Neural cell (in vitro differentiated cells): ENCODE measurements around the gene ARHGAP4. TPM values are rescaled to one million over a fixed set of nuclear protein-coding genes. Genes with fewer than 3 reads are reported as not detected.
A peak's percentile ranks its signal among the peaks of the same experiment; 100 is the strongest.

Source experiments
- H2AFZ ChIP-seq: fragments of 200-600, 300-800 bp; sonication (generic), shearing (Covaris generic); 2 replicates; pipeline ENCODE4 v1.6.0; 2014; ENCODE audit warnings: low read depth, mild to moderate bottlenecking, antibody characterized with exemption, low read length, moderate library complexity
- H3F3A ChIP-seq: fragments of 200-600 bp; shearing (Covaris generic); 2 replicates; pipeline ENCODE4 v1.6.1; 2016; ENCODE audit warnings: mild to moderate bottlenecking, moderate library complexity, mixed read lengths, antibody characterized with exemption, low read length; ENCODE audit not compliant: insufficient read depth, poor library complexity, severe bottlenecking
- H3K27ac ChIP-seq: fragments of 200-600, 300-800 bp; sonication (generic), shearing (Covaris generic); 2 replicates; pipeline ENCODE4 v1.5.1; 2014; ENCODE audit warnings: mild to moderate bottlenecking, low read length, moderate library complexity
- H3K27me3 ChIP-seq: fragments of 300-800, 200-600 bp; sonication (generic), shearing (Covaris generic); 2 replicates; pipeline ENCODE4 v1.6.0; 2014; ENCODE audit warnings: mild to moderate bottlenecking, low read depth, low read length, moderate library complexity; ENCODE audit not compliant: insufficient read depth
- H3K36me3 ChIP-seq: fragments of 300-800, 200-600 bp; sonication (generic), shearing (Covaris generic); 2 replicates; pipeline ENCODE4 v1.5.1; 2014; ENCODE audit warnings: mild to moderate bottlenecking, antibody characterized with exemption, low read length, moderate library complexity; ENCODE audit not compliant: insufficient read depth
- H3K4me2 ChIP-seq: fragments of 300-800, 200-600 bp; sonication (generic), shearing (Covaris generic); 2 replicates; pipeline ENCODE4 v1.6.0; 2014; ENCODE audit warnings: mild to moderate bottlenecking, low read length
- H3K4me3 ChIP-seq: fragments of 300-800, 200-600 bp; sonication (generic), shearing (Covaris generic); 2 replicates; pipeline ENCODE4 v1.5.1; 2014; ENCODE audit warnings: mild to moderate bottlenecking, low read length, moderate library complexity
- H3K79me2 ChIP-seq: fragments of 200-600 bp; shearing (Covaris generic); replicated peaks from 2 replicates; pipeline ENCODE4 v1.6.0; 2014; ENCODE audit warnings: mild to moderate bottlenecking, low read length, moderate library complexity; ENCODE audit not compliant: insufficient read depth
- H3K9ac ChIP-seq: fragments of 300-800, 200-600 bp; sonication (generic), shearing (Covaris generic); 2 replicates; pipeline ENCODE4 v1.6.1; 2016; ENCODE audit warnings: mild to moderate bottlenecking, low read length, mixed read lengths
- H3K9me2 ChIP-seq: fragments of 200-600 bp; shearing (Covaris generic); 2 replicates; pipeline ENCODE4 v1.6.1; 2016; ENCODE audit warnings: mild to moderate bottlenecking, low read length, mixed read lengths; ENCODE audit not compliant: insufficient read depth
- H3K9me3 ChIP-seq: fragments of 200-600, 300-800 bp; sonication (generic), shearing (Covaris generic); 2 replicates; pipeline ENCODE4 v1.6.1; 2016; ENCODE audit warnings: mild to moderate bottlenecking, mixed run types, low read length, moderate library complexity, mixed read lengths
- H4K20me1 ChIP-seq: fragments of 200-600 bp; shearing (Covaris generic); 2 replicates; pipeline ENCODE4 v1.6.1; 2016; ENCODE audit warnings: mild to moderate bottlenecking, mixed run types; ENCODE audit not compliant: insufficient read depth
- CTCF ChIP-seq: fragments of 450-650 bp; IDR thresholded peaks from 2 replicates; pipeline ENCODE4 v1.5.1; 2014; ENCODE audit warnings: antibody characterized with exemption, mild to moderate bottlenecking, moderate library complexity; ENCODE audit not compliant: poor library complexity, severe bottlenecking
- EP300 ChIP-seq: fragments of 450-650 bp; conservative IDR thresholded peaks from 2 replicates; pipeline ENCODE4 v1.6.1; 2014; ENCODE audit warnings: antibody characterized with exemption, mild to moderate bottlenecking, moderate library complexity; ENCODE audit not compliant: poor library complexity, severe bottlenecking
- EZH2 ChIP-seq: fragments of 200-600, 300-800 bp; shearing (Covaris generic), sonication (generic); IDR thresholded peaks from 2 replicates; pipeline ENCODE4 v1.6.1; 2014; ENCODE audit warnings: antibody characterized with exemption, low read length, borderline replicate concordance, mild to moderate bottlenecking; ENCODE audit not compliant: insufficient read depth, poor library complexity, severe bottlenecking
- MXI1 ChIP-seq: fragments of 450-650 bp; conservative IDR thresholded peaks from 2 replicates; pipeline ENCODE4 v1.6.1; 2014; ENCODE audit warnings: antibody characterized with exemption, mild to moderate bottlenecking; ENCODE audit not compliant: poor library complexity, severe bottlenecking
- POLR2AphosphoS5 ChIP-seq: IDR thresholded peaks from 2 replicates; pipeline ENCODE4 v1.6.1; 2012
- RAD21 ChIP-seq: fragments of 450-650 bp; conservative IDR thresholded peaks from 2 replicates; pipeline ENCODE4 v1.6.1; 2014; ENCODE audit warnings: antibody characterized with exemption, mild to moderate bottlenecking, moderate library complexity
- REST ChIP-seq: IDR thresholded peaks from 2 replicates; pipeline ENCODE4 v1.6.1; 2012; ENCODE audit warnings: borderline replicate concordance
- SMC3 ChIP-seq: fragments of 450-650 bp; conservative IDR thresholded peaks from 2 replicates; pipeline ENCODE4 v1.6.1; 2014; ENCODE audit warnings: antibody characterized with exemption, mild to moderate bottlenecking, moderate library complexity; ENCODE audit not compliant: poor library complexity
- TAF1 ChIP-seq: IDR thresholded peaks from 2 replicates; pipeline ENCODE4 v1.6.1; 2012; ENCODE audit warnings: low read depth
- polyA plus RNA-seq: library from polyadenylated mRNA; depleted of rRNA; stranded (reverse); fragments of >200 nt; gene quantifications from 2 replicates; pipeline ENCODE4 v1.2.3, GENCODE V29; 2014

ARHGAP4 gene
- polyA plus RNA-seq, 1 donor from 2014 or later = 11.2 TPM

- peak overlapping the region; percentile 31 for H3K9ac ChIP-seq
- no peaks in the 10 kb centered on the region for H3F3A ChIP-seq
- H3K27me3 ChIP-seq = no peaks in the 10 kb centered on the region
- H2AFZ ChIP-seq = no peak overlapping the region
- H3K4me3 ChIP-seq = no peak overlapping the region
- H3K79me2 ChIP-seq = no peaks in the 10 kb centered on the region
- TF ChIP-seq RAD21 = no peak
- no peaks in the 10 kb centered on the region for H3K9me3 ChIP-seq
- H3K36me3 ChIP-seq = no peaks in the 10 kb centered on the region
- H3K9me2 ChIP-seq = no peaks in the 10 kb centered on the region
- H3K27ac ChIP-seq = no peak overlapping the region
- H4K20me1 ChIP-seq = no peaks in the 10 kb centered on the region
- H3K4me2 ChIP-seq = no peak overlapping the region
These were observed 28.0 kb upstream of the ARHGAP4 start for GRCh38 chrX:153953892-153954557.

DNA sequence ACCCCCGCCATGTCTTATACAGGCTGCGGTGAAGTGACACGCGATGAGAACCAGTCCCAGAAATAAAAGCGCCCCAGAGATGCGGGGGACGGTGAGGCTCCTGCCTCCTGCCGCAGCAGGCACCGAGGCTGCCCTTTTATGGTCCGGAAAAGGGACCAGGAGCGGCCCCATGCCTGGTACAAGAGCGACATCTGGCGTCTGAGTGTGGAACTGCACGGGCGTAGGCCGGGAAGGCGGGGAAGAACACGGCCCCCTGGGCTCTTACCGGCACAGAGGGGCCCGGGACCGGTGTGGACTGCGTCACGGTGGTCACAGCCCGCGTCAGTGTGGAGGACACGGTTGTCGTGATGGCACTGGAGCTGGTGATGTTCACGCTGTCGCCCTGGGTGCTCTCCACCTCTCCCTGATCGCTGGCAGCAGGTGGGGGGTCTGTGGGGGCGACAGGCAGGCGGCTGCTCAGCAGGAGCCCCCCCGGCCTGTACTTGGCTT is 27.3 kb upstream of the ARHGAP4 start:
- H2AFZ ChIP-seq = no peak overlapping the region
- no peak overlapping the region for H3K4me3 ChIP-seq
- H3K36me3 ChIP-seq = no peaks in the 10 kb centered on the region
- H3K27ac ChIP-seq = peak overlapping the region; percentile 70
- H3K9me2 ChIP-seq = no peaks in the 10 kb centered on the region
- no peaks in the 10 kb centered on the region for H3K27me3 ChIP-seq
- no peaks in the 10 kb centered on the region for H3F3A ChIP-seq
- no peaks in the 10 kb centered on the region for H4K20me1 ChIP-seq
- no peaks in the 10 kb centered on the region for H3K79me2 ChIP-seq
- TF ChIP-seq CTCF = peak; percentile 89
- peak; percentile 25 for TF ChIP-seq MXI1
- TF ChIP-seq RAD21 = peak; percentile 92
- peak; percentile 90 for TF ChIP-seq SMC3
- TF ChIP-seq TAF1 = no peak
- peak; percentile 21 for TF ChIP-seq POLR2AphosphoS5
- no peak for TF ChIP-seq EP300
- TF ChIP-seq EZH2 = no peak
- TF ChIP-seq REST = no peak
- peak overlapping the region; percentile 52 for H3K9ac ChIP-seq
- H3K9me3 ChIP-seq = no peaks in the 10 kb centered on the region
- H3K4me2 ChIP-seq = no peak overlapping the region
